Upper lobe of left lung (tissue), 6 donors: ENCODE measurements around the gene CLEC14A. TPM values are rescaled to one million over a fixed set of nuclear protein-coding genes. Genes with fewer than 3 reads are reported as not detected.

Experiments
- ATAC-seq, 2 donors: fragments of 200-7000 bp; cut with Tn5 transposase; one replicate each; pipeline ENCODE4 v1.9.1; 2022; ENCODE audit warnings: mild to moderate bottlenecking in 2 of 2, moderate library complexity in 2 of 2; ENCODE audit not compliant: low FRiP score in 2 of 2
- DNase-seq, 2 donors: peaks; one replicate each; pipeline ENCODE4 v3.0.0-alpha.2; 2019 to 2020
- H3K27ac ChIP-seq, 4 donors: fragments of 200-600 bp; sonication (generic); one replicate each; pipeline ENCODE4 v1.5.1; 2016 to 2019
- H3K27me3 ChIP-seq, 4 donors: fragments of 200-600 bp; sonication (generic); one replicate each; pipeline ENCODE4 v1.5.1; 2017 to 2019
- H3K36me3 ChIP-seq, 4 donors: fragments of 200-600 bp; sonication (generic); one replicate each; pipeline ENCODE4 v1.5.1; 2016 to 2019
- H3K4me1 ChIP-seq, 4 donors: fragments of 200-600 bp; sonication (generic); one replicate each; pipeline ENCODE4 v1.5.1; 2018 to 2019
- H3K4me3 ChIP-seq, 4 donors: fragments of 200-600 bp; sonication (generic); one replicate each; pipeline ENCODE4 v1.5.1; 2017 to 2019; ENCODE audit warnings: mild to moderate bottlenecking in 2 of 4, moderate library complexity in 1 of 4
- H3K9me3 ChIP-seq, 4 donors: fragments of 200-600 bp; sonication (generic); one replicate each; pipeline ENCODE4 v1.5.1; 2018 to 2019
- CTCF ChIP-seq, 6 experiments: fragments of 450-650 bp in 4 of 6; fragments of 200-600 bp in 2 of 6; sonication (generic) in 2 of 6; IDR thresholded peaks; one replicate each; pipeline ENCODE4 v1.5.1; 2016 to 2019; ENCODE audit warnings: antibody characterized with exemption in 6 of 6
- EP300 ChIP-seq, 4 donors: sonication (generic); formaldehyde crosslinking; IDR thresholded peaks; one replicate each; pipeline ENCODE4 v1.5.1; 2017; ENCODE audit warnings: antibody characterized with exemption in 4 of 4, control low read depth in 2 of 4
- POLR2A ChIP-seq, 4 donors: fragments of 450-650 bp; IDR thresholded peaks; one replicate each; pipeline ENCODE4 v1.5.1; 2016 to 2017; ENCODE audit warnings: antibody characterized with exemption in 4 of 4, mild to moderate bottlenecking in 2 of 4
- POLR2AphosphoS5 ChIP-seq, 2 donors: sonication (generic); formaldehyde crosslinking; IDR thresholded peaks; one replicate each; pipeline ENCODE4 v1.5.1; 2017; ENCODE audit warnings: antibody characterized with exemption in 2 of 2
- WGBS, 2 donors: methylation state at CpG; one replicate each; pipeline ENCODE4 v1.1.5; 2017 to 2018; 5-methylcytosine and 5-hydroxymethylcytosine counted together
- total RNA-seq, 6 donors: library from RNA; depleted of rRNA in 4 of 6; stranded (reverse); fragments of >200 nt in 4 of 6; gene quantifications; one replicate each; pipeline versions ENCODE4 v1.1.0 to v1.2.1, GENCODE V29; 2016 to 2021
- donor health status: DM: no; HTN: no; CAD: no; lungs with moderate emphysema.
- donor health status: DM: no; HTN: yes; CAD: no; lungs with severe emphysema.

Gene CLEC14A
- total RNA-seq, 6 donors from 2014 or later, result 27.2 to 121 (median 53.3) TPM

GRCh38 chr14:38205949-38206665, 49.8 kb downstream of the CLEC14A start:
- no peaks in the 10 kb centered on the region for H3K9me3 ChIP-seq
- H3K36me3 ChIP-seq, result no peaks in the 10 kb centered on the region
- ATAC-seq (no peak), DNase-seq (no peak)
- peaks cover 0 to 18% (median 6%) of the 10 kb centered on the region in 4 donors for H3K27me3 ChIP-seq
- WGBS, 2 donors, result 92 to 93% methylated on average over 5 of the region's 5 CpGs
- no peak for TF ChIP-seq POLR2A (IDR thresholded peaks at IDR 0.05)
- no peak for TF ChIP-seq POLR2AphosphoS5 (IDR thresholded peaks at IDR 0.05)
- no peak for TF ChIP-seq CTCF (IDR thresholded peaks at IDR 0.05)
- no peak for TF ChIP-seq EP300 (IDR thresholded peaks at IDR 0.05)
- H3K27ac ChIP-seq, result no peak overlapping the region
- peaks cover 0 to 33% (median 21%) of the 10 kb centered on the region in 4 donors for H3K4me1 ChIP-seq
- H3K4me3 ChIP-seq, result no peak overlapping the region

- TF ChIP-seq POLR2AphosphoS5 (IDR thresholded peaks at IDR 0.05), result no peak
- no peak for TF ChIP-seq EP300 (IDR thresholded peaks at IDR 0.05)
- no peak for TF ChIP-seq CTCF (IDR thresholded peaks at IDR 0.05)
- no peak for TF ChIP-seq POLR2A (IDR thresholded peaks at IDR 0.05)
- H3K27me3 ChIP-seq, result peaks cover 0 to 18% (median 6%) of the 10 kb centered on the region in 4 donors
- no peaks in the 10 kb centered on the region for H3K36me3 ChIP-seq
- H3K4me3 ChIP-seq, result no peak overlapping the region
- no peak for DNase-seq
- ATAC-seq, result no peak
- no peak overlapping the region for H3K27ac ChIP-seq
- no peaks in the 10 kb centered on the region for H3K9me3 ChIP-seq
- WGBS, 2 donors, result 74 to 76% methylated on average over 5 of the region's 5 CpGs
- peaks cover 0 to 26% (median 16%) of the 10 kb centered on the region in 4 donors for H3K4me1 ChIP-seq
These were observed 50.6 kb downstream of the CLEC14A start for GRCh38 chr14:38205119-38205813.

GRCh38 chr14:38204719-38205115, 51.2 kb downstream of the CLEC14A start:
- peaks cover 0 to 16% (median 4%) of the 10 kb centered on the region in 4 donors for H3K27me3 ChIP-seq
- TF ChIP-seq POLR2A (IDR thresholded peaks at IDR 0.05) (no peak), CTCF (IDR thresholded peaks at IDR 0.05) (no peak), POLR2AphosphoS5 (IDR thresholded peaks at IDR 0.05) (no peak), EP300 (IDR thresholded peaks at IDR 0.05) (no peak)
- no peak for ATAC-seq
- no peak for DNase-seq
- no peaks in the 10 kb centered on the region for H3K9me3 ChIP-seq
- no peak overlapping the region for H3K4me3 ChIP-seq
- H3K36me3 ChIP-seq, result no peaks in the 10 kb centered on the region
- H3K27ac ChIP-seq, result no peak overlapping the region
- H3K4me1 ChIP-seq, result peaks cover 0 to 20% (median 13%) of the 10 kb centered on the region in 4 donors

Other genes starting within 250 kb of the CLEC14A start
- 10 to 100 TPM in 1 of 6 donors, 1 to 10 TPM in 4, under 1 TPM in 1; under 0.01 to 14.4 (median 3.1) TPM for gene SSTR1, start 48.2 kb downstream of the CLEC14A start, total RNA-seq